Colonic mucosa (tissue), 4 donors: ENCODE results near the gene PGBD1. TPM values are rescaled to one million over a fixed set of nuclear protein-coding genes. Genes with fewer than 3 reads are reported as not detected.

Source experiments
- DNase-seq: peaks from one replicate; pipeline ENCODE4 v3.0.0-alpha.2; 2020
- H3K27ac ChIP-seq: fragments of 200-600 bp; one replicate; pipeline ENCODE4 v1.8.0; 2021
- H3K27me3 ChIP-seq: fragments of 200-600 bp; one replicate; pipeline ENCODE4 v1.8.0; 2021
- H3K36me3 ChIP-seq: fragments of 200-600 bp; one replicate; pipeline ENCODE4 v1.8.0; 2021
- H3K4me1 ChIP-seq: fragments of 200-600 bp; one replicate; pipeline ENCODE4 v1.8.0; 2021; ENCODE audit warnings: mild to moderate bottlenecking
- H3K4me3 ChIP-seq: fragments of 200-600 bp; one replicate; pipeline ENCODE4 v1.8.0; 2021
- H3K9ac ChIP-seq, 2 donors: one replicate each; pipeline ENCODE4 v1.7.0; 2013; ENCODE audit warnings: control low read depth in 2 of 2, low read depth in 2 of 2, low read length in 2 of 2
- H3K9me3 ChIP-seq: fragments of 200-600 bp; one replicate; pipeline ENCODE4 v1.8.0; 2021
- intact Hi-C: fragments of 100-400 bp; cut with DNase I; formaldehyde crosslinking; loops from one replicate; pipeline ENCODE4 v1.14.1; 2022
- total RNA-seq, 2 donors: library from RNA; stranded (reverse); fragmentation: NEBNext Ultra II Directional in 1 of 2; extraction: Animal tissue kit (Norgen Biotek cat#: 25700) in 1 of 2; gene quantifications; one replicate each; pipeline ENCODE4 v1.2.1, GENCODE V29; 2021
- TF ChIP-seq, protein P1 (sequence below): fragments of 200-600 bp; IDR thresholded peaks from one replicate; pipeline ENCODE4 v1.8.0; 2022; ENCODE audit warnings: antibody characterized with exemption, mild to moderate bottlenecking
- donor health status: healthy.
- donor health status: DM: no; HTN: no; CAD: no.
- donor health status: DM: no; HTN: no; CAD: no.

The PGBD1 gene
- total RNA-seq, 2 donors from 2014 or later: 1.0 to 2.0 TPM

DNA sequence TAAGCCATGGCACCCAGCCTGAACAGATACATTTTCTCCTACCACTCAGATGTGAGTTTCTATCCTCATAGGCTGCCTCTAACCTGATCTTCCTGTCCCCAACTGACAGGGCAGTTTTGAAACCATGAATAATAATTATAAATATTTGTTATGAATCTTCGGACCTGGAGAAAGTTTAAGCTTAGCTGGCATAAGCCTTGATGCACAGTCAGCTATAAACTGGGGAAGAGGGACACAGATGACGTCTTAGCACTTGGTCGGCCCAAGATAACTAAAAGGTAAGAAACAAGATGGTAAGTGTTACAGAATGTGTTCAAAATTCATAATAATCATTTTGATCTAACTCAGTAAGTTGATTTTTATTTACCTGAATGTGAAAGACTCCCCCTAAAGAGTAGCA is 37.4 kb upstream of the PGBD1 start:
- Histone ChIP-seq H3K27me3 (no peaks in the 10 kb centered on the region), H3K4me1 (no peaks in the 10 kb centered on the region), H3K9me3 (no peaks in the 10 kb centered on the region), H3K27ac (no peak overlapping the region), H3K36me3 (no peaks in the 10 kb centered on the region), H3K4me3 (no peak overlapping the region), H3K9ac (no peak overlapping the region)
- intact Hi-C loops: no loop called here
- no peak for DNase-seq
- TF ChIP-seq, protein P1, sequence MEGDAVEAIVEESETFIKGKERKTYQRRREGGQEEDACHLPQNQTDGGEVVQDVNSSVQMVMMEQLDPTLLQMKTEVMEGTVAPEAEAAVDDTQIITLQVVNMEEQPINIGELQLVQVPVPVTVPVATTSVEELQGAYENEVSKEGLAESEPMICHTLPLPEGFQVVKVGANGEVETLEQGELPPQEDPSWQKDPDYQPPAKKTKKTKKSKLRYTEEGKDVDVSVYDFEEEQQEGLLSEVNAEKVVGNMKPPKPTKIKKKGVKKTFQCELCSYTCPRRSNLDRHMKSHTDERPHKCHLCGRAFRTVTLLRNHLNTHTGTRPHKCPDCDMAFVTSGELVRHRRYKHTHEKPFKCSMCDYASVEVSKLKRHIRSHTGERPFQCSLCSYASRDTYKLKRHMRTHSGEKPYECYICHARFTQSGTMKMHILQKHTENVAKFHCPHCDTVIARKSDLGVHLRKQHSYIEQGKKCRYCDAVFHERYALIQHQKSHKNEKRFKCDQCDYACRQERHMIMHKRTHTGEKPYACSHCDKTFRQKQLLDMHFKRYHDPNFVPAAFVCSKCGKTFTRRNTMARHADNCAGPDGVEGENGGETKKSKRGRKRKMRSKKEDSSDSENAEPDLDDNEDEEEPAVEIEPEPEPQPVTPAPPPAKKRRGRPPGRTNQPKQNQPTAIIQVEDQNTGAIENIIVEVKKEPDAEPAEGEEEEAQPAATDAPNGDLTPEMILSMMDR: no peak

DNA sequence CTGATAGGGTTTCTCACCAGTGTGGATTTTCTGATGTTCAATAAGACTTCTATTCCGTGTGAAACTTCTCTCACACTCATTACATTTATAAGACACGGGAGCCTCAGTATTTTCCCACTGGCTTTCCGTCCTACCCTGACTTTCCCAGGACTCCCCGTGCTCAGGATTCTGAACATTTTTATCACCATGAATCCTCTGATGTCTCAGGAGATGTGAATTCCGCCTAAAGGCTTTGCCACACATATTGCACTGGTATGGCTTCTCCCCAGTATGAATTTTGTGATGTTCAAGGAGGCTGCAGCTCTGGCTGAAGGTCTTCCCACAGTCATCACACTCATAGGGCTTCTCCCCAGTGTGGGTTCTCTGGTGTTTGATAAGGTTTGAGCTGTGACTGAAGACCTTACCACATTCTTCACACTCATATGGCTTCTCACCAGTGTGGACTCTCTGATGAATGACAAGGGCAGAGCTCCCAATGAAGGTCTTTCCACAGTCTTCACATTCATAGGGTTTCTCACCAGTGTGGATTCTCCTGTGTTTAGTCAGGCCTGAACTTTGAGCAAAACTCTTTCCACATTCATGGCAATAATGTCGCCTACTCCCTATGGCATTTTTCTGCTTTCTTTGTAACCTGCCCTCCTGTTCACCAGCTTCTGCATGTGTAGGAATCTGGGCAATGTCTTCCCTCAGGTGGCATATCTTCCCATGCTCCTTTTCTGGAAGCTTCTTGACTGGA is 36.0 kb upstream of the PGBD1 start:
- H3K4me3 ChIP-seq: no peak overlapping the region
- no peak for DNase-seq
- H3K4me1 ChIP-seq: no peaks in the 10 kb centered on the region
- H3K36me3 ChIP-seq: no peaks in the 10 kb centered on the region
- no peak overlapping the region for H3K9ac ChIP-seq
- TF ChIP-seq, protein P1: no peak
- H3K27me3 ChIP-seq: no peaks in the 10 kb centered on the region
- intact Hi-C loops: no loop called here
- H3K9me3 ChIP-seq: no peaks in the 10 kb centered on the region
- H3K27ac ChIP-seq: no peak overlapping the region

DNA sequence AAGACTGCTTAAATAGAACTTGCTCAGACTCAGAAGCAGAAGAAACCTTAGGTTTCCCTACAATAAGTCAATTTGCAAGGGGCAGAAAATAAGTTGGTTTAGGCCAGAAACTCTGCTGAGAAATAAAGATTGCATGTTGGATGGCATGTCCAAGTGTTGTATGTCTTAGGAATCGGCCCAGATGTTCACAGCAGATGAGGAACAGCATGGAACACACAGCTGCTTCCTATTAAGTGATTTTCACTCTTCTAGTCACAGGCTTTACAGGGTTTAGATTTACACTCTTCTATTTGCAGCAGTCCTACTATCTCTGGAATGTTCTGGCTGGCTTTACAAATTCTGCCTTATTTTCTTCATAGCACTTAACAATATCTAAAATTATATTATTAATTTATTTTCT is 32.5 kb upstream of the PGBD1 start:
- H3K36me3 ChIP-seq: no peaks in the 10 kb centered on the region
- TF ChIP-seq, protein P1: no peak

DNA sequence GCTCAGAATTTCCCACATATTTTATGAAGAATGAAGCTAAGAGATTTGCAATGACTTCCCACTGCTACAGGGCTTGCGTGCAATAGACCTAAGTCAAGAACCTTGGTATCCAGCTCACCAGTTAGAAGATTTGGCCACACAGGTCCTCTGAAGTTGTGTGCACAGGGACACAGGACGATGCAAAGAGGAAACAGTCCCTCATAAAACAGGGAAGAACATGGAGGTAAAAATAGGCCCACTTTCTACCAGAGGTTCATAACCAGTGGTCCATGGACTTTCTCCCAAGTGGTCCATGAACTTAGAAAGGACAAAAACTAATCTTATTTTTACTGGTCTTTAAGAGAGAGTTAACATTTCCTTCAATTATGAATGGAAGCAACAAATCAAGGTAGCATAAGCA is 30.6 kb upstream of the PGBD1 start:
- intact Hi-C loops: loop anchor here (10.0 kb wide), 1 partner anchor 116 kb away; no protein-coding TSS in a partner anchor
- no peak for DNase-seq
- TF ChIP-seq, protein P1: no peak
- Histone ChIP-seq H3K36me3 (no peaks in the 10 kb centered on the region), H3K9me3 (no peaks in the 10 kb centered on the region), H3K27me3 (no peaks in the 10 kb centered on the region), H3K4me3 (no peak overlapping the region), H3K9ac (no peak overlapping the region), H3K27ac (no peak overlapping the region), H3K4me1 (peaks cover 6% of the 10 kb centered on the region)

More for the DNA sequence above, 32.5 kb upstream of the PGBD1 start:
- Histone ChIP-seq H3K27ac (no peak overlapping the region), H3K4me3 (no peak overlapping the region), H3K9me3 (no peaks in the 10 kb centered on the region), H3K4me1 (peaks cover 6% of the 10 kb centered on the region), H3K27me3 (no peaks in the 10 kb centered on the region), H3K9ac (no peak overlapping the region)
- DNase-seq: no peak
- intact Hi-C loops: no loop called here

DNA sequence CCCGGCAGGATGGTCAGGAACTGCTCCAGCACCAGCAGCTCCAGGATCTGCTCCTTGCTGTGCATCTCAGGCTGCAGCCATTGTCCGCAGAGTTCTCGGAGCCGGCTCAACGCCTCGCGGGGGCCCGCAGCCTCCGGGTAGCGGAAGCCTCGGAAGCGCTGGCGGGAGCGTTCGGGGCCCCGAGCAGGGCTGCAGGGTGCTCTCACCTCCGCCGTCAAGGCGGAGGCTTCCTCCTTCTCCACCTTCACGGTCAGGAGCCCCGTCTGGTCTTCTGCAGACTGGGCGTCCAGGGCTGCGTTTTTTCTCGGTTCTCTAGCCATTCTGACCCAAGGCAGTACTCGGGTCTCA is 29.7 kb upstream of the PGBD1 start:
- peak overlapping the region; percentile 56 to 90 for H3K9ac ChIP-seq
- no peak for DNase-seq

More for the DNA sequence above, 29.7 kb upstream of the PGBD1 start:
- intact Hi-C loops: loop anchor here (10.0 kb wide), 1 partner anchor 117 kb away; no protein-coding TSS in a partner anchor
- TF ChIP-seq, protein P1: no peak
- Histone ChIP-seq H3K27me3 (no peaks in the 10 kb centered on the region), H3K36me3 (no peaks in the 10 kb centered on the region), H3K4me1 (peaks cover 6% of the 10 kb centered on the region), H3K9me3 (no peaks in the 10 kb centered on the region), H3K27ac (peak overlapping the region; percentile 49), H3K4me3 (peak overlapping the region; percentile 87)
